ENCODE measurements around the gene SCMH1. TPM values are rescaled to one million over a fixed set of nuclear protein-coding genes. Genes with fewer than 3 reads are reported as not detected.

SCMH1 gene
- polyA plus RNA-seq, 1 donor from 2014 or later = 23.0 TPM

- no peaks in the 10 kb centered on the region for H3K9me3 ChIP-seq (ENCODE audit: low read length)
- no peak overlapping the region for H3K4me3 ChIP-seq (ENCODE audit: low read length)
- peaks cover 29% of the 10 kb centered on the region for H3K79me2 ChIP-seq (replicated peaks; ENCODE audit: insufficient read depth, low read length)
- H3K36me3 ChIP-seq (ENCODE audit: insufficient read depth, low read length) = peaks cover 4% of the 10 kb centered on the region
- H3K9me2 ChIP-seq (ENCODE audit: insufficient read depth, low read length) = no peaks in the 10 kb centered on the region
- H4K20me1 ChIP-seq (ENCODE audit: insufficient read depth) = no peaks in the 10 kb centered on the region
- no peaks in the 10 kb centered on the region for H3K27me3 ChIP-seq (ENCODE audit: insufficient read depth, low read depth, low read length)
- no peak overlapping the region for H3K4me2 ChIP-seq (ENCODE audit: low read length)
- H3K9ac ChIP-seq (ENCODE audit: low read length) = no peak overlapping the region
- H3F3A ChIP-seq (ENCODE audit: insufficient read depth, low read length, poor library complexity, severe bottlenecking) = peaks cover 6% of the 10 kb centered on the region
- no peak overlapping the region for H2AFZ ChIP-seq (ENCODE audit: low read depth, low read length)
- TF ChIP-seq POLR2AphosphoS5 (IDR thresholded peaks at IDR 0.05) (no peak), MXI1 (conservative IDR thresholded peaks at IDR 0.05; ENCODE audit: poor library complexity, severe bottlenecking) (no peak), CTCF (IDR thresholded peaks at IDR 0.05; ENCODE audit: poor library complexity, severe bottlenecking) (no peak), REST (IDR thresholded peaks at IDR 0.05; ENCODE audit: borderline replicate concordance) (no peak), EZH2 (IDR thresholded peaks at IDR 0.05; ENCODE audit: borderline replicate concordance, insufficient read depth, low read length, poor library complexity, severe bottlenecking) (no peak), EP300 (conservative IDR thresholded peaks at IDR 0.05; ENCODE audit: poor library complexity, severe bottlenecking) (no peak), TAF1 (IDR thresholded peaks at IDR 0.05; ENCODE audit: low read depth) (no peak), SMC3 (conservative IDR thresholded peaks at IDR 0.05; ENCODE audit: poor library complexity) (no peak), RAD21 (conservative IDR thresholded peaks at IDR 0.05) (no peak)
- H3K27ac ChIP-seq (ENCODE audit: low read length) = no peak overlapping the region
These were observed 259.4 kb downstream of the SCMH1 start for GRCh38 chr1:40982721-40983120.

GRCh38 chr1:40981691-40982448, 260.2 kb downstream of the SCMH1 start:
- peak overlapping the region; percentile 88 for H3K4me3 ChIP-seq (ENCODE audit: low read length)
- no peaks in the 10 kb centered on the region for H4K20me1 ChIP-seq (ENCODE audit: insufficient read depth)
- no peak overlapping the region for H2AFZ ChIP-seq (ENCODE audit: low read depth, low read length)
- H3K79me2 ChIP-seq (replicated peaks; ENCODE audit: insufficient read depth, low read length) = peaks cover 29% of the 10 kb centered on the region
- H3K9me3 ChIP-seq (ENCODE audit: low read length) = no peaks in the 10 kb centered on the region
- peak overlapping the region; percentile 94 for H3K4me2 ChIP-seq (ENCODE audit: low read length)
- no peaks in the 10 kb centered on the region for H3K27me3 ChIP-seq (ENCODE audit: insufficient read depth, low read depth, low read length)
- no peaks in the 10 kb centered on the region for H3K9me2 ChIP-seq (ENCODE audit: insufficient read depth, low read length)
- peaks cover 4% of the 10 kb centered on the region for H3K36me3 ChIP-seq (ENCODE audit: insufficient read depth, low read length)
- TF ChIP-seq REST (IDR thresholded peaks at IDR 0.05; ENCODE audit: borderline replicate concordance) (no peak), POLR2AphosphoS5 (IDR thresholded peaks at IDR 0.05) (no peak), EZH2 (IDR thresholded peaks at IDR 0.05; ENCODE audit: borderline replicate concordance, insufficient read depth, low read length, poor library complexity, severe bottlenecking) (no peak)
- no peak overlapping the region for H3K27ac ChIP-seq (ENCODE audit: low read length)
- H3F3A ChIP-seq (ENCODE audit: insufficient read depth, low read length, poor library complexity, severe bottlenecking) = peaks cover 6% of the 10 kb centered on the region
- H3K9ac ChIP-seq (ENCODE audit: low read length) = no peak overlapping the region

All from neural cell (in vitro differentiated cells).